Ecto neural progenitor cell (in vitro differentiated cells): ENCODE data around the gene NCMAP.
A peak's percentile ranks its signal among the peaks of the same experiment; 100 is the strongest.
"Not testable (repeated sequence)": the region's sequence is repeated elsewhere in the genome, so short reads cannot be mapped to it uniquely, and the experiment has no call there.

Experiments
- DNase-seq: peaks from one replicate; pipeline ENCODE4 v3.0.0-alpha.2; 2018; ENCODE audit warnings: low spot score

The NCMAP gene

GRCh38 chr1:24555591-24556413 lies at the start of gene NCMAP:
NCMAP (plus strand) TSS chr1:24556087; CDS start chr1:24595431, 39,344 bp downstream.
- DNase-seq, result peak; percentile 58

DNA sequence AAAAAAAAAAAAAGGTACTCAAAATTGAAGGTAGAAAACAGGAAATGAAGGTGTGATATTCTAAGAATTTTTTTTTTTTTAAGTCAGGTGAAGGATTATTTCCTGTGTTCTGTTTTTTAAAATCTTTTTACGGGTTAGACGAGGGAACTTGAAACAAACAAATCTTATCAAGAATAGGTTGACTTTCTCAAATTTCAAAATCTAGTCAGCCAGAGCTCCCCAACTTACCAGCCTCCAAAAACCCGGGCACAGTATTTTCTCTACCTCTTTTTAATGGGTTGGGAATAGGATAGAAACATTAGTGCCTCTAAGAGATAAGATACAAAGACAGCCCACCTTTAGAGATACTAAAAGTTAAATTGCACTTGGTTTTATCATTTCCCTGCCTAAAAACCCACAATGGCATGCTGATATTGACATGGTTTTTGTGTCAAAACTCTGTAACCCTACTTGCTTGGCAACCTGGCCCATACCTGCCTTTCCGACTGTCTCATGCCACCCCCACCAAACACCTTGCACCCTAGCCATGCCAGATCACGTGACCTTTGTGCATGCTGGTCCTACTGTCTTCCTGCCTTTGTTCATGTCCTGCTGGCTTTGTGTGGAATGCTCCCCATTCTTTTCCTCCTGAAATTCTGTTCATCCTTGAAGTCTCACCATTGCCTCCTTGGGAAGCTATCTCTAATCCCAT lies 49.1 kb upstream of the NCMAP start:
- DNase-seq, result no peak

- no peak for DNase-seq
These were observed 48.5 kb upstream of the NCMAP start for GRCh38 chr1:24507405-24507804.

DNA sequence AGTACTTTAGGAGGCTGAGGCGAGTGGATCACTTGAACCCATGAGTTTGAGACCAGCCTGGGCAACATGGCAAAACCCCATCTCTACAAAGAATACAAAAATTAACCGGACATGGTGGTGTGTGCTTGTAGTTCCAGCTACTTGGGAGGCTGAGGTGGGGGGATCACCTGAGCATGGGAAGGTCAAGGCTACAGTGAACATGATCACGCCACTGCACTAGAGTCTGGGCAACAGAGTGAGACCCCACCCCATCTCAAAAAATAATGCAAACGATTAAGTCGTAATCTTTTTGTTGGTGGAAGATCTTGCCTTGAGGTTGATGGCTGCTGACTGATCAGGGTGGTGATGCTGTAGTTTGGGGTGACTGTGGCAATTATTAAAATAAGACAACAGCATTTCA lies 47.0 kb upstream of the NCMAP start:
- DNase-seq, result no peak

DNA sequence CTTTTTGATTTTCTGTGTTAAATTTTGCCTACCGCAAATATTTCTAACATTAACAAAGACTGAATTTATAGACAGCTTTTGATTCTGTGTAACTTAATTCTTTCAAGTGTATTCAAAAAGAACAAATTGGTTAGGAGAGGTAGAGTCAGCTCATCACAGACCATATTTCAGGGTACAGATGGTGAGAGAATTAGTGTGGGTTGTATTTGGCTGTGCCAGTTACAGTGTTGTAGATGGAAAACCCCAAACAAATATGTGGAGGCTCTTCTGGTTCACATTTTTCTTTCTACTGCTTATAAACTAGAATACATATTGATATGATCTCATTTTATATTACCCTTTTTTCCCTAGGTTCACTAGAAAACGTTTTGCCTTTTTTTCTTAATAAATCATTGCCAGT lies 42.2 kb upstream of the NCMAP start:
- no peak for DNase-seq

DNA sequence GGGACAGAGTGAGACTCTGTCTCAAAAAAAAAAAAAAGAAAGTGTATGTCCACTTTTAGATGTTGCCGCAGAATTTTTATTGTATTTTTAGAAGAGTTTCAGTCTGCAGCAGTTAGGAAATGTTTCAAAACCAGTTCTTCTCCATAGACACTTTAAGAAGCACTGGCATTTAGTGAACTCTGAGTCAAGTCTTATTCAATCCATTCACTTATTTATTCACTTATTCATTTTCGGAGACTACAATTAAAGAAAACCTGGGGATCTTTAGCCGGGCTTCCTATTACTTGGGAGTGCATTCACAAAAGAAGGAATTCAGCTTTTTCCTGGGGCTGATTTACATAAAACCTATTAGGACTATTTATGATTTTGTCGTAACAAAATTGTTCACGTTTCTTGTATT lies 40.9 kb upstream of the NCMAP start:
- DNase-seq, result no peak

DNA sequence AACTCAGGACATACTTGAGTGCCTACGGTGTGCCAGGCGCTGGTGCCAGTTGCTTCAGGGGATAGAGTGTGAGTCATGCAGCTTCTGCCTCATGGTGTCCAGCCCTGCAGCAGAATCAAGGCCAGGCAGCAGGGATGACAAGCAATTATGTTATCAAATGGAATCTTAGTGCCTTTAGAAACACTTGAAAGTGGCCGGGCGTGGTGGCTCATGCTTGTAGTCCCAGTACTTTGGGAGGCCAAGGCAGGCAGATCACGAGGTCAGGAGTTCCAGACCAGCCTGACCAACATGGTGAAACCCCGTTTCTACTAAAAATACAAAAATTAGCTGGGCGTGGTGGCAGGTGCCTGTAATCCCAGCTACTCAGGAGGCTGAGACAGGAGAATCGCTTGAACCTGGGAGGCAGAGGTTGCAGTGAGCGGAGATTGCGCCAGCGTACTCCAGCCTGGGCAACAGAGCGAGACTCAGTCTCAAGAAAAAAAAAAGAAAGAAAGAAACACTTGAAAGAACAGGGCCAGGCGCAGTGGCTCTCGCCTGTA lies 40.1 kb upstream of the NCMAP start:
- not testable (repeated sequence) for DNase-seq

- no peak for DNase-seq
These were observed 39.4 kb upstream of the NCMAP start for GRCh38 chr1:24516506-24516905.

DNA sequence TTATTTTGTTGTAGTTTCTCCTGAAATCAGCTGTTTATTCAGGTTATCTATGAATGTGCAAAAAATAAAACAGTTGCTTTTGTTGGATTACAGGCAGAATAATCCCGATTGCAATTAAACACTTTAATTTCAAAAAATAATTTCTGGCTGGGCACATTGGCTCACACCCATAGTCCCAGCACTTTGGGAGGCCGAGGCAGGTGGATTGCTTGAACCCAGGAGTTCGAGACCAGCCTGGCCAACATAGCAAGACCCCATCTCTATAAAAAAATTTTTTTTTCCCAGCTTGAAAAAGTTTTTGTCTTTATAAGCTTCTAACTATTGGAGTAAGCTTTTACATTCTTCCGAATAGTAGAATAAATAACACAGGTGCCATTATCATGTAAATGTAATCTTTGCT lies 38.0 kb upstream of the NCMAP start:
- no peak for DNase-seq

GRCh38 chr1:24520282-24520681 lies 35.6 kb upstream of the NCMAP start:
- not testable (repeated sequence) for DNase-seq

GRCh38 chr1:24525606-24526005 lies 30.3 kb upstream of the NCMAP start:
- DNase-seq, result no peak

DNA sequence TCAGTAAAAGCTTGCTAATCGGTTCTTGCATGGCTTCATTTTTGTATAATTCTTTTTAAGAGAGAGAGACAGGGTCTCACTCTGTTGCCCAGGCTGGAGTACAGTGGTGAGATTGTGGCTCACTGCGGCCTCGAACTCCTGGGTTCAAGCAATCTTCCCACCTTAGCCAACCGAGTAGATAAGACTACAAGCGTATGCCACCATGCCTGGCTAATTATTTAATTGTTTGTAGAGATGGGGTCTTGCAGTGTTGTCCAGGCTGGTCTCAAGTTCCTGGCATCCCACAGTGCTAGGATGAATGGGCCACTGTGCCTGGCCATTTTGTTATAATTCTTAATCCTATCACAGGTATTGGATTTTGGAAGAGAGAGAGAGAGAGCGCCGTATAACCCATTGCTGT lies 29.8 kb upstream of the NCMAP start:
- DNase-seq, result no peak

- no peak for DNase-seq
These were observed 28.8 kb upstream of the NCMAP start for GRCh38 chr1:24526940-24527542.

- no peak for DNase-seq
These were observed 27.1 kb upstream of the NCMAP start for GRCh38 chr1:24528744-24529143.

DNA sequence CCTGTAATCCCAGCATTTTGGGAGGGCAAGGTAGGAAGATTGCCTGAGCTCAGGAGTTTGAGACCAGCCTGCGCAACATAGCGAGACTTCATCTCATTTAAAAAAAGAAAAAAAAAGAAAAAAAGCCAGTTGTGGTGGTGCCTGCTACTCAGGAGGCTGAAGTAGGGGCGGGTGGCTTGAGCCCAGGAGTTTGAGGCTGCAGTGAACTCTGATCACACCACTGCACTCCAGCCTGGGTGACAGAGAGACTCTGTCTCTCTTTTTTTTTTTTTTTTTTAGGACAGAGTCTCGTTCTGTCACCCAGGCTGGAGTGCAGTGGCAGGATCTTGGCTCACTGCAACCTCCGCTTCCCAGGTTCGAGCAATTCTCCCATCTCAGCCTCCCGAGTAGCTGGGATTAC lies 26.6 kb upstream of the NCMAP start:
- DNase-seq, result not testable (repeated sequence)

DNA sequence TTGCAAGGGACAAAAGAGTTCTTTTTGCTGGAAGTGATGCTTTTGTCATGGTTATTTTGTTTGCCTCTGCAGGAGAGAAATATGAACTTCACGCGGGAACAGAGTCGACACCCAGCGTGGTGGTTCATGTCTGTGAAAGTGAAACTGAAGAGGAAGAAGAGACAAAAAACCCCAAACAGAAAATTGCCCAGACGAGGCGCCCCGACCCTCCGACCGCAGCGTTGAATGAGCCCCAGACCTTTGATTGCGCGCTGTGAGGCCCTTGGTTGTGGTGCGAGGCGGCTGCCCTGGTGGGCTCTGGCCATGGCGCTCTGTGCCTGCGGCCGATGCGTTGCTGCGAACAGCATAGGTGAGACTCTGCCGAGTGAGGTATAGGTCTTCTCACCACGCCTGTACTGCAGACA lies 20.9 kb upstream of the NCMAP start:
- DNase-seq, result no peak

- DNase-seq, result no peak
These were observed 20.1 kb upstream of the NCMAP start for GRCh38 chr1:24535778-24536177.

DNA sequence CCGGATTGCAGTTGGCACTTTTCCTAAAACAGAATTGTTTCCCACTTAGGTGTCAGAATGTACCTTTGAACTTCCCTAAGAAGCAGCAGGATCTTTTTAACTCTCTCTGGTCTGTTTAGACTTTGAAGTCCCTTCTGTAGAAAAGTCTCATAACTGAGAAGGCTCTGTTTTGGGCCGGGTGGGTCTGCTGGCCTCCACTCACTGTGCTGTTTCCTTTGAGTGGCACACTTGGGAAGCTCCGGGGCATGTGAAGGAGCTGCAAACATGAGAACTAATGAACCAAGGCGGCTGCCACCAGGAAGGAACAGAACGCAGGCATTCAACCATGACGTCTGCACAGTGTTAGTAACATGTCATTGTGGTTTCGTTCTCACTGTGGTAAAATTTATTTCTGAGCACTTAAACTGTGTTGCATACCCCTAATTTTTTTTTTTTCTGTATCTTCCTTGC lies 19.5 kb upstream of the NCMAP start:
- DNase-seq, result no peak

GRCh38 chr1:24540051-24540905 lies 15.6 kb upstream of the NCMAP start:
- DNase-seq, result no peak

- DNase-seq, result no peak
These were observed 14.8 kb upstream of the NCMAP start for GRCh38 chr1:24540906-24541710.
